ENCODE measurements around the gene RTP2.

Gene RTP2

DNA sequence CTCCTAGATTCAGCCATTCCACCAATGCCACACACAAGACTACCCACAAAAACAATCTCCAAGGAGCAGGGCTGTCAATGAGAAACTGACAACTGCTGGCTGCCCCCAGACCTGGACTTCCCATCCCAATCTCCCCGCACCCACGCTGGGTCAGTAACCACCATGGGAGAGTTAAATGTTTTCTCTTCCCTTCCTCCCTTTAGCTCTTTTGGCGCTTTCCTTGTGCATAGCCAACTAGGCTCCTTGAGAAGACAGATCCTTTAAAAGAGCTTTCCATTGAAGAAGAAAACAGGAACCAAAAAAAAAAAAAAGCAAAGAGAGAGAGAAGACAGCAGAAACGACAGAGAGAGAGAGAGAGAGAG, 34.6 kb upstream of the RTP2 start:
- TF ChIP-seq ZC3H10 (CRISPR knock-in tag; IDR thresholded peaks at IDR 0.05) = no peak
- no peak for TF ChIP-seq ZNF565 (CRISPR knock-in tag; conservative IDR thresholded peaks at IDR 0.05; ENCODE audit: low read depth)
- TF ChIP-seq ZNF70 (CRISPR knock-in tag; IDR thresholded peaks at IDR 0.05) = no peak
- TF ChIP-seq, protein P1, sequence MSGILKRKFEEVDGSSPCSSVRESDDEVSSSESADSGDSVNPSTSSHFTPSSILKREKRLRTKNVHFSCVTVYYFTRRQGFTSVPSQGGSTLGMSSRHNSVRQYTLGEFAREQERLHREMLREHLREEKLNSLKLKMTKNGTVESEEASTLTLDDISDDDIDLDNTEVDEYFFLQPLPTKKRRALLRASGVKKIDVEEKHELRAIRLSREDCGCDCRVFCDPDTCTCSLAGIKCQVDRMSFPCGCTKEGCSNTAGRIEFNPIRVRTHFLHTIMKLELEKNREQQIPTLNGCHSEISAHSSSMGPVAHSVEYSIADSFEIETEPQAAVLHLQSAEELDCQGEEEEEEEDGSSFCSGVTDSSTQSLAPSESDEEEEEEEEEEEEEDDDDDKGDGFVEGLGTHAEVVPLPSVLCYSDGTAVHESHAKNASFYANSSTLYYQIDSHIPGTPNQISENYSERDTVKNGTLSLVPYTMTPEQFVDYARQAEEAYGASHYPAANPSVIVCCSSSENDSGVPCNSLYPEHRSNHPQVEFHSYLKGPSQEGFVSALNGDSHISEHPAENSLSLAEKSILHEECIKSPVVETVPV (CRISPR knock-in tag; IDR thresholded peaks at IDR 0.05) = no peak
- no peak for TF ChIP-seq PPARA (CRISPR knock-in tag; IDR thresholded peaks at IDR 0.05; ENCODE audit: borderline replicate concordance)
- TF ChIP-seq ISL1 (CRISPR knock-in tag; IDR thresholded peaks at IDR 0.05) = no peak
- TF ChIP-seq GLIS3 (CRISPR knock-in tag; IDR thresholded peaks at IDR 0.05) = no peak
- no peak for TF ChIP-seq OSR1 (CRISPR knock-in tag; IDR thresholded peaks at IDR 0.05)
- ATAC-seq = no peak

DNA sequence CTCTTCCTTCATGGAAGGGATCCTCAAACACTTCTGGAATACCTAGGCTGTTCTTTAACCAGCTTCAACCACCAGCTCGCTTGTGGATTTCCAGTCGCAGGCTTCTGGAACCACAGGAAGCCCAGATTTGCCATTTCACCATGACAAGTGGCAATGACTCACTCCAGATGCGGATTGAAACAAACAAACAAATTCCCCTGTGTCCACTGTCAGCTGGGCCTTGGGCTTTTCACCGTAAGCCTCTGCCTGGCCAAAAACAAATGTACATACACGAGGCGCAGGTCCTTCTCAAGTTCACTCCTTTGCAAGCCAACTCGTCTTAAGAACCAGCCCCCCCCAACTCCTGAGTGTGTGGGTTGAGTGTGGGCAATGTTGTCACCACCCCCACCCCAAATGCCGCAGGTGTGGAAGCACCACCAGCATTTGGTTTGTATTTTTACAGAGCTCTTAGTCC, 34.1 kb upstream of the RTP2 start:
- TF ChIP-seq OSR1 (CRISPR knock-in tag; IDR thresholded peaks at IDR 0.05) (no peak), ARNTL (CRISPR knock-in tag; IDR thresholded peaks at IDR 0.05; ENCODE audit: borderline replicate concordance, low read depth) (no peak), ZNF70 (CRISPR knock-in tag; IDR thresholded peaks at IDR 0.05) (no peak), TCF4 (CRISPR knock-in tag; IDR thresholded peaks at IDR 0.05; ENCODE audit: borderline replicate concordance) (no peak), ZFP30 (CRISPR knock-in tag; IDR thresholded peaks at IDR 0.05) (no peak), CSDC2 (CRISPR knock-in tag; IDR thresholded peaks at IDR 0.05) (no peak), ZFP3 (CRISPR knock-in tag; IDR thresholded peaks at IDR 0.05) (no peak), ZC3H10 (CRISPR knock-in tag; IDR thresholded peaks at IDR 0.05) (no peak), PPARA (CRISPR knock-in tag; IDR thresholded peaks at IDR 0.05; ENCODE audit: borderline replicate concordance) (no peak), RARB (CRISPR knock-in tag; IDR thresholded peaks at IDR 0.05) (no peak), ZNF565 (CRISPR knock-in tag; conservative IDR thresholded peaks at IDR 0.05; ENCODE audit: low read depth) (no peak), ZNF8 (CRISPR knock-in tag; IDR thresholded peaks at IDR 0.05) (no peak), TOX (CRISPR knock-in tag; IDR thresholded peaks at IDR 0.05; ENCODE audit: borderline replicate concordance) (no peak), ESRRG (CRISPR knock-in tag; IDR thresholded peaks at IDR 0.05) (no peak), GLIS3 (CRISPR knock-in tag; IDR thresholded peaks at IDR 0.05) (no peak)
- TF ChIP-seq, protein P2, sequence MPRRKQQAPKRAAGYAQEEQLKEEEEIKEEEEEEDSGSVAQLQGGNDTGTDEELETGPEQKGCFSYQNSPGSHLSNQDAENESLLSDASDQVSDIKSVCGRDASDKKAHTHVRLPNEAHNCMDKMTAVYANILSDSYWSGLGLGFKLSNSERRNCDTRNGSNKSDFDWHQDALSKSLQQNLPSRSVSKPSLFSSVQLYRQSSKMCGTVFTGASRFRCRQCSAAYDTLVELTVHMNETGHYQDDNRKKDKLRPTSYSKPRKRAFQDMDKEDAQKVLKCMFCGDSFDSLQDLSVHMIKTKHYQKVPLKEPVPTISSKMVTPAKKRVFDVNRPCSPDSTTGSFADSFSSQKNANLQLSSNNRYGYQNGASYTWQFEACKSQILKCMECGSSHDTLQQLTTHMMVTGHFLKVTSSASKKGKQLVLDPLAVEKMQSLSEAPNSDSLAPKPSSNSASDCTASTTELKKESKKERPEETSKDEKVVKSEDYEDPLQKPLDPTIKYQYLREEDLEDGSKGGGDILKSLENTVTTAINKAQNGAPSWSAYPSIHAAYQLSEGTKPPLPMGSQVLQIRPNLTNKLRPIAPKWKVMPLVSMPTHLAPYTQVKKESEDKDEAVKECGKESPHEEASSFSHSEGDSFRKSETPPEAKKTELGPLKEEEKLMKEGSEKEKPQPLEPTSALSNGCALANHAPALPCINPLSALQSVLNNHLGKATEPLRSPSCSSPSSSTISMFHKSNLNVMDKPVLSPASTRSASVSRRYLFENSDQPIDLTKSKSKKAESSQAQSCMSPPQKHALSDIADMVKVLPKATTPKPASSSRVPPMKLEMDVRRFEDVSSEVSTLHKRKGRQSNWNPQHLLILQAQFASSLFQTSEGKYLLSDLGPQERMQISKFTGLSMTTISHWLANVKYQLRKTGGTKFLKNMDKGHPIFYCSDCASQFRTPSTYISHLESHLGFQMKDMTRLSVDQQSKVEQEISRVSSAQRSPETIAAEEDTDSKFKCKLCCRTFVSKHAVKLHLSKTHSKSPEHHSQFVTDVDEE (CRISPR knock-in tag; IDR thresholded peaks at IDR 0.05) = no peak
- TF ChIP-seq, protein P3, sequence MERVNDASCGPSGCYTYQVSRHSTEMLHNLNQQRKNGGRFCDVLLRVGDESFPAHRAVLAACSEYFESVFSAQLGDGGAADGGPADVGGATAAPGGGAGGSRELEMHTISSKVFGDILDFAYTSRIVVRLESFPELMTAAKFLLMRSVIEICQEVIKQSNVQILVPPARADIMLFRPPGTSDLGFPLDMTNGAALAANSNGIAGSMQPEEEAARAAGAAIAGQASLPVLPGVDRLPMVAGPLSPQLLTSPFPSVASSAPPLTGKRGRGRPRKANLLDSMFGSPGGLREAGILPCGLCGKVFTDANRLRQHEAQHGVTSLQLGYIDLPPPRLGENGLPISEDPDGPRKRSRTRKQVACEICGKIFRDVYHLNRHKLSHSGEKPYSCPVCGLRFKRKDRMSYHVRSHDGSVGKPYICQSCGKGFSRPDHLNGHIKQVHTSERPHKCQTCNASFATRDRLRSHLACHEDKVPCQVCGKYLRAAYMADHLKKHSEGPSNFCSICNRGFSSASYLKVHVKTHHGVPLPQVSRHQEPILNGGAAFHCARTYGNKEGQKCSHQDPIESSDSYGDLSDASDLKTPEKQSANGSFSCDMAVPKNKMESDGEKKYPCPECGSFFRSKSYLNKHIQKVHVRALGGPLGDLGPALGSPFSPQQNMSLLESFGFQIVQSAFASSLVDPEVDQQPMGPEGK (CRISPR knock-in tag; IDR thresholded peaks at IDR 0.05; ENCODE audit: borderline replicate concordance) = no peak
- TF ChIP-seq, protein P4, sequence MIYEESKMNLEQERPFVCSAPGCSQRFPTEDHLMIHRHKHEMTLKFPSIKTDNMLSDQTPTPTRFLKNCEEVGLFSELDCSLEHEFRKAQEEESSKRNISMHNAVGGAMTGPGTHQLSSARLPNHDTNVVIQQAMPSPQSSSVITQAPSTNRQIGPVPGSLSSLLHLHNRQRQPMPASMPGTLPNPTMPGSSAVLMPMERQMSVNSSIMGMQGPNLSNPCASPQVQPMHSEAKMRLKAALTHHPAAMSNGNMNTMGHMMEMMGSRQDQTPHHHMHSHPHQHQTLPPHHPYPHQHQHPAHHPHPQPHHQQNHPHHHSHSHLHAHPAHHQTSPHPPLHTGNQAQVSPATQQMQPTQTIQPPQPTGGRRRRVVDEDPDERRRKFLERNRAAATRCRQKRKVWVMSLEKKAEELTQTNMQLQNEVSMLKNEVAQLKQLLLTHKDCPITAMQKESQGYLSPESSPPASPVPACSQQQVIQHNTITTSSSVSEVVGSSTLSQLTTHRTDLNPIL (CRISPR knock-in tag; IDR thresholded peaks at IDR 0.05; ENCODE audit: low read depth) = no peak
- TF ChIP-seq, protein P5, sequence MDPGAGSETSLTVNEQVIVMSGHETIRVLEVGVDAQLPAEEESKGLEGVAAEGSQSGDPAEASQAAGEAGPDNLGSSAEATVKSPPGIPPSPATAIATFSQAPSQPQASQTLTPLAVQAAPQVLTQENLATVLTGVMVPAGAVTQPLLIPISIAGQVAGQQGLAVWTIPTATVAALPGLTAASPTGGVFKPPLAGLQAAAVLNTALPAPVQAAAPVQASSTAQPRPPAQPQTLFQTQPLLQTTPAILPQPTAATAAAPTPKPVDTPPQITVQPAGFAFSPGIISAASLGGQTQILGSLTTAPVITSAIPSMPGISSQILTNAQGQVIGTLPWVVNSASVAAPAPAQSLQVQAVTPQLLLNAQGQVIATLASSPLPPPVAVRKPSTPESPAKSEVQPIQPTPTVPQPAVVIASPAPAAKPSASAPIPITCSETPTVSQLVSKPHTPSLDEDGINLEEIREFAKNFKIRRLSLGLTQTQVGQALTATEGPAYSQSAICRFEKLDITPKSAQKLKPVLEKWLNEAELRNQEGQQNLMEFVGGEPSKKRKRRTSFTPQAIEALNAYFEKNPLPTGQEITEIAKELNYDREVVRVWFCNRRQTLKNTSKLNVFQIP (CRISPR knock-in tag; IDR thresholded peaks at IDR 0.05; ENCODE audit: borderline replicate concordance, low read depth) = no peak
- no peak for ATAC-seq

DNA sequence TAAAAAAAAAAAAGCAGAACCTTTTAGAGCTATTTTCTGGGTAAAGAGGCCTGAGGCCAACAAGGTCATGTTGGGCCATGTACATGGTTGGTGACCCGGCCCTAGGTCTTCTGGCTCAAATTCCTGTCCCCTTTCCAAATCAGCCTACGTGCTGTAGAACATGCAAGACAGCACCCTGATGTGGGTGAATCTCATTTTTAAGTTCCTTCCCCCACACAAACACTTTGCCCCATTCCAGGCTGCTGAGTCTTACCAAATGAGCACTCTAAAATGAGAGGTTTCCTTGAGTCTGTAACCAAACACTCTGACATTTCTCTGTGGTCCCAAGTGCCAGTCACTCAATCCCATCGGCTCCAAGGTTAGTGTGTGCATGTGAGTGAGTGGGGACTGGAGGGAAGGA, 33.5 kb upstream of the RTP2 start:
- no peak for ATAC-seq
- TF ChIP-seq ZC3H10 (CRISPR knock-in tag; IDR thresholded peaks at IDR 0.05) (no peak), ISL1 (CRISPR knock-in tag; IDR thresholded peaks at IDR 0.05) (no peak), GLIS3 (CRISPR knock-in tag; IDR thresholded peaks at IDR 0.05) (no peak), ZNF70 (CRISPR knock-in tag; IDR thresholded peaks at IDR 0.05) (no peak), PPARA (CRISPR knock-in tag; IDR thresholded peaks at IDR 0.05; ENCODE audit: borderline replicate concordance) (no peak), SNAI2 (CRISPR knock-in tag; IDR thresholded peaks at IDR 0.05) (no peak), CSDC2 (CRISPR knock-in tag; IDR thresholded peaks at IDR 0.05) (no peak)
- TF ChIP-seq, protein P2 (CRISPR knock-in tag; IDR thresholded peaks at IDR 0.05) = no peak
- TF ChIP-seq, protein P3 (CRISPR knock-in tag; IDR thresholded peaks at IDR 0.05; ENCODE audit: borderline replicate concordance) = no peak

All from SK-N-SH treated with all-trans-retinoic acid at 6 μM for 48 hours (cell line).